H1 (cell line): ENCODE measurements around the gene PPFIBP2.

Source experiments
- ATF3 ChIP-seq: IDR thresholded peaks from 2 replicates; pipeline ENCODE4 v1.6.1; 2011; ENCODE audit warnings: low read depth, mild to moderate bottlenecking, low read length; ENCODE audit not compliant: insufficient read depth
- BACH1 ChIP-seq: IDR thresholded peaks from 2 replicates; pipeline ENCODE4 v1.6.1; 2012; ENCODE audit warnings: low read length, improper control_type of control experiment
- BRCA1 ChIP-seq: IDR thresholded peaks from 2 replicates; pipeline ENCODE4 v1.6.1; 2012; ENCODE audit warnings: low read depth, low read length, improper control_type of control experiment
- CBX5 ChIP-seq: fragments of 300-800, 300-1000 bp; sonication (generic); IDR thresholded peaks from 2 replicates; pipeline ENCODE4 v1.7.1; 2016; ENCODE audit warnings: antibody characterized with exemption, low read length, low read depth
- EP300 ChIP-seq, 2 experiments: IDR thresholded peaks; 1 replicate in 1 of 2; 2 replicates in 1 of 2; pipeline ENCODE4 v1.6.1; 2011 to 2012; ENCODE audit warnings: low read depth in 2 of 2, low read length in 2 of 2, mild to moderate bottlenecking in 2 of 2, borderline replicate concordance in 1 of 2, inconsistent platforms in 1 of 2, moderate library complexity in 1 of 2
- EZH2 ChIP-seq: fragments of 200-600 bp; sonication (generic); IDR thresholded peaks from 2 replicates; pipeline ENCODE4 v1.7.1; 2012; ENCODE audit warnings: low read depth, mild to moderate bottlenecking, moderate library complexity, low read length, inconsistent platforms; ENCODE audit not compliant: severe bottlenecking
- HDAC6 ChIP-seq: IDR thresholded peaks from one replicate; pipeline ENCODE4 v1.7.1; 2012; ENCODE audit warnings: low read depth, mild to moderate bottlenecking, inconsistent platforms, low read length, moderate library complexity
- POLR2AphosphoS5 ChIP-seq: IDR thresholded peaks from 2 replicates; pipeline ENCODE4 v1.6.1; 2011; ENCODE audit warnings: low read depth, low read length
- RAD21 ChIP-seq, 2 experiments: IDR thresholded peaks in 1 of 2; conservative IDR thresholded peaks in 1 of 2; 2 replicates each; pipeline ENCODE4 v1.6.1; 2011; ENCODE audit warnings: low read depth in 2 of 2, low read length in 2 of 2, improper control_type of control experiment in 1 of 2, inconsistent platforms in 1 of 2, mild to moderate bottlenecking in 1 of 2, moderate library complexity in 1 of 2
- TCF12 ChIP-seq: IDR thresholded peaks from 2 replicates; pipeline ENCODE4 v1.6.1; 2011; ENCODE audit warnings: low read depth, mild to moderate bottlenecking, low read length
- USF2 ChIP-seq: IDR thresholded peaks from 2 replicates; pipeline ENCODE4 v1.6.1; 2011; ENCODE audit warnings: low read length, improper control_type of control experiment
- YY1 ChIP-seq: IDR thresholded peaks from 2 replicates; pipeline ENCODE4 v1.6.1; 2011; ENCODE audit warnings: low read depth, mild to moderate bottlenecking, low read length
- TF ChIP-seq, protein P1 (sequence below), 3 experiments: IDR thresholded peaks; 1 replicate in 2 of 3; 2 replicates in 1 of 3; pipeline versions ENCODE4 v1.5.1 to v1.6.1; 2011; ENCODE audit warnings: low read length in 3 of 3, mild to moderate bottlenecking in 3 of 3, inconsistent platforms in 2 of 3, low read depth in 1 of 3, moderate library complexity in 1 of 3; ENCODE audit not compliant: insufficient read depth in 1 of 3; ENCODE audit errors: control extremely low read depth in 1 of 3
- TF ChIP-seq, protein P2 (sequence below): IDR thresholded peaks from 2 replicates; pipeline ENCODE4 v1.6.1; 2012; ENCODE audit warnings: inconsistent platforms

GRCh38 chr11:7642747-7643146 is 128.9 kb downstream of the PPFIBP2 start:
- TF ChIP-seq EZH2: no peak
- TF ChIP-seq, protein P1, sequence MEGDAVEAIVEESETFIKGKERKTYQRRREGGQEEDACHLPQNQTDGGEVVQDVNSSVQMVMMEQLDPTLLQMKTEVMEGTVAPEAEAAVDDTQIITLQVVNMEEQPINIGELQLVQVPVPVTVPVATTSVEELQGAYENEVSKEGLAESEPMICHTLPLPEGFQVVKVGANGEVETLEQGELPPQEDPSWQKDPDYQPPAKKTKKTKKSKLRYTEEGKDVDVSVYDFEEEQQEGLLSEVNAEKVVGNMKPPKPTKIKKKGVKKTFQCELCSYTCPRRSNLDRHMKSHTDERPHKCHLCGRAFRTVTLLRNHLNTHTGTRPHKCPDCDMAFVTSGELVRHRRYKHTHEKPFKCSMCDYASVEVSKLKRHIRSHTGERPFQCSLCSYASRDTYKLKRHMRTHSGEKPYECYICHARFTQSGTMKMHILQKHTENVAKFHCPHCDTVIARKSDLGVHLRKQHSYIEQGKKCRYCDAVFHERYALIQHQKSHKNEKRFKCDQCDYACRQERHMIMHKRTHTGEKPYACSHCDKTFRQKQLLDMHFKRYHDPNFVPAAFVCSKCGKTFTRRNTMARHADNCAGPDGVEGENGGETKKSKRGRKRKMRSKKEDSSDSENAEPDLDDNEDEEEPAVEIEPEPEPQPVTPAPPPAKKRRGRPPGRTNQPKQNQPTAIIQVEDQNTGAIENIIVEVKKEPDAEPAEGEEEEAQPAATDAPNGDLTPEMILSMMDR (IDR thresholded peaks at IDR 0.05; ENCODE audit: control extremely low read depth in 1 of 3, insufficient read depth in 1 of 3, low read depth in 1 of 3, low read length in 3 of 3): no peak
- TF ChIP-seq USF2: no peak
- TF ChIP-seq, protein P2, sequence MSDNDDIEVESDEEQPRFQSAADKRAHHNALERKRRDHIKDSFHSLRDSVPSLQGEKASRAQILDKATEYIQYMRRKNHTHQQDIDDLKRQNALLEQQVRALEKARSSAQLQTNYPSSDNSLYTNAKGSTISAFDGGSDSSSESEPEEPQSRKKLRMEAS: no peak
- TF ChIP-seq BACH1: no peak
- TF ChIP-seq BRCA1: no peak
- TF ChIP-seq CBX5: no peak
- TF ChIP-seq HDAC6: no peak
- TF ChIP-seq POLR2AphosphoS5: no peak
- no peak for TF ChIP-seq YY1
- no peak for TF ChIP-seq ATF3
- TF ChIP-seq RAD21 (IDR thresholded peaks at IDR 0.05 in 1 of 2, conservative IDR thresholded peaks at IDR 0.05 in 1 of 2; ENCODE audit: low read depth in 2 of 2, low read length in 2 of 2): no peak
- TF ChIP-seq EP300 (IDR thresholded peaks at IDR 0.05; ENCODE audit: borderline replicate concordance in 1 of 2, low read depth in 2 of 2, low read length in 2 of 2): no peak
- TF ChIP-seq TCF12: no peak
